HG03439 (cell line): ENCODE data around the gene HIVEP3.

Experiments used
- ATAC-seq: cut with Tn5 transposase; IDR thresholded peaks from one replicate; pipeline ENCODE4 v1.9.1; 2021; ENCODE audit warnings: mild to moderate bottlenecking, moderate library complexity; ENCODE audit not compliant: unreplicated experiment

Gene HIVEP3

GRCh38 chr1:41894808-41895483 lies 23.8 kb downstream of the HIVEP3 start:
- no peak for ATAC-seq

- ATAC-seq = no peak
These were observed 24.5 kb downstream of the HIVEP3 start for GRCh38 chr1:41894101-41894807.

DNA sequence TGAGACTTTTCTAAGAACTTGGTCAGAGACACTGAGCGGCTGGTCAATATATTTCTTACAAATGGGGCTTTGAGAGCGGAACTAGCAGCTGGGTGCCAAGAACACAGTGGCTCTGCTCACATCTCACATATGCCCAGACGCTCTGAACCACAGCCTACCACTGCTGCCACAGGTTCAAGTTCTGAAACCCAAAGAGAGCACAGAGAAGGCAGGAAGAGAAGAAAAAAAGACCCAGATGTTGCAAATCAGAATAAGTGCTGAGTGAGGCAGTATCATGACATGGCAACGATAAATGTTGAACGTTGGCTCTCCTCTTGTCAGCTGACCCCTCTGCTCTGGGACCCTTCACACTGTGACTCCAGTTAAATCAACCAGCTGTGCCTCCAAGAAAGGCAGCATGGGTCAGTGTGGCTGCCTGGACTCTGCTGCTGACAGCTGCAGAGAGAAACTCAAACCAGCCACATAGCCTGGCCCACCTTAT lies 26.4 kb downstream of the HIVEP3 start:
- ATAC-seq = no peak

DNA sequence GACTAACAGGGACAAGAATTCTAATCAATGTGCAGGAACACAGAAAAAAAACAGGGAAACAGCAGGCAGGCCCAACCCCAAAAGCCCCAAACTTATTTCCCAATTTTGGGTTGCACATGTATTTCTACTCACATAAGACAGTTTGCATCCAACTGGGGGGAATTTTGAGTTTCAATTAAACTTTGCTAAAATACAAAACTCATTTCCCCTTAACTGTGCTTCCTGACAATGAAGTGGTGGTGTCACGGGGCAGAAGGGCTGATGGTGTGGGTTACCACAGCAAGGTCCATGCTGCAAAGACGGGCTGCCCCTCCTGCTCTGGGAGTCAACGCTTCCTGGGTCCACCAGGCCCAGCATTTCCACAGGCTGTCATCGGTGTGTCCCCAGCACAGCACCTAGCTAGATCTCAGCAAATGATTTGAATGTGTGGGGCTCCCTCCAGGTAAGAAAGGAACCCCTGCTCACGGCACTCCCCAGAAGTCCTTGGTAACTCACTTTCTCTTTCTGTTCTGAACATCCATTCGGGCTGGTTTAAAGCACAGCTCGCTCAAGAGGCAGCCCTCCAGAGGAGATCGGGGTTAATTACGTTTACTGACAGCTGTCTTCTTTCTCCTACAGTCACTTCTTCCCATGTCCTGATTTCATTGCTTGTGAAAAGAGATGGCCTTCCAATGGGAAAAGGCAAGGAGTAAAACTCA lies 27.4 kb downstream of the HIVEP3 start:
- ATAC-seq = peak; percentile 82

- ATAC-seq = no peak
These were observed 27.9 kb downstream of the HIVEP3 start for GRCh38 chr1:41890825-41891198.

- ATAC-seq = no peak
These were observed 29.0 kb downstream of the HIVEP3 start for GRCh38 chr1:41889506-41890414.

- ATAC-seq = no peak
These were observed 30.0 kb downstream of the HIVEP3 start for GRCh38 chr1:41888756-41889155.

GRCh38 chr1:41887365-41887764 lies 31.4 kb downstream of the HIVEP3 start:
- ATAC-seq = no peak

GRCh38 chr1:41884256-41885230 lies 34.2 kb downstream of the HIVEP3 start:
- no peak for ATAC-seq

DNA sequence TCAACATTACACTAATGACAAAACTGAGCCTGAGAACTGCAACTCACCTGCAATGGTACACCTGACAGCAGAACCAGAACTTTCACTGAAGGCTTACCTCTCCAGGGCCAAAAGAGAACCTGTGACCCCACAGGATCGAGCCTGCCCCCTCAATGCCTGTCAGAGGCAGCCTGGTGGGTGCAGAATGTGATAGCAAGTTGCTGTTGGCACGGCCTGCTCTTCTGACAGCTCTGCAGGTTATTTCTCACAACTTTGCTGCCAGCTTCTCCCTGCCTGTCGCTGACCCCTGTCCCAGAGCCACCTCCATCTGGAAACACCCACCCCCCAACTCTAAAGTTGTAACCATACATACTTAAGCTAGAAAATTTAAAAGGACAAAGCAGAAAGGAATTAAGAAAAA lies 35.2 kb downstream of the HIVEP3 start:
- ATAC-seq = no peak

DNA sequence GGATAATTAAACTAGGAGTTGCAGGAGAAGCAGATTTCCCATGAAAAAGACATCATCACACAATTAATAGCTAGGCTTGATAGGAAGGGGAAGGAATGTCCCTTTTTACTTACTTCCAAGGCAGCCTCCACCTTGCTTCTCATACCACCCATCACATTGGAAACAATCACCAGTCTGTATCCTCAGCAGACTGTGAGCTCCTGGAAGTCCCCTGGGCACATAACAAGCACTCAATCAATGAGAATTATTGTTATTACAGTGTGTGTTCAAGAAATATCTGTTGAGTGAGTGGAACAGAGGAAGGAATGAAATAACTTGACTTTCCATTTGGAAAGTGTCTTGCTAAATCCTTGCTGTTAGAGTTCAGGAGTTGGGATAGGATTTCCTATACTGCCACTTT lies 36.2 kb downstream of the HIVEP3 start:
- no peak for ATAC-seq

DNA sequence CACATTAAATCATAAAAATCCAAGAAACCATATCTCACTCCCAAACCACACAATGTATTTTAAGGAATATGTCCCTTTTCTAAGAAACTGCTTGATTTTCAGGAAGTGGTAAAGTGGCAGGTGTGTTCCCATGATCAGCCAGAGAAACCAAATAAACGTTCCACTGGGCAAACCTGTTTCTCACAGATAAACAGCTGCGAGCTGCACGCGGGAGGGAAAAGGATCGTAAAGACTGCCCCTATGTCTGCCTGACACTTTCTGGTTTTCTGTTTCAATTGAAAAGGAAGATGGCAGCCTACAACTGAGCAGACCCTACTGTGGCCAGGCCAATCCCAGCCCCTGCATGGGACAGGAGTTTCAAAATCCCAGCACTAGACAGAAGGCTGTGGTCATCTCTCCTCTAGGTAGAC lies 36.6 kb downstream of the HIVEP3 start:
- no peak for ATAC-seq

- no peak for ATAC-seq
These were observed 37.5 kb downstream of the HIVEP3 start for GRCh38 chr1:41880950-41881885.

DNA sequence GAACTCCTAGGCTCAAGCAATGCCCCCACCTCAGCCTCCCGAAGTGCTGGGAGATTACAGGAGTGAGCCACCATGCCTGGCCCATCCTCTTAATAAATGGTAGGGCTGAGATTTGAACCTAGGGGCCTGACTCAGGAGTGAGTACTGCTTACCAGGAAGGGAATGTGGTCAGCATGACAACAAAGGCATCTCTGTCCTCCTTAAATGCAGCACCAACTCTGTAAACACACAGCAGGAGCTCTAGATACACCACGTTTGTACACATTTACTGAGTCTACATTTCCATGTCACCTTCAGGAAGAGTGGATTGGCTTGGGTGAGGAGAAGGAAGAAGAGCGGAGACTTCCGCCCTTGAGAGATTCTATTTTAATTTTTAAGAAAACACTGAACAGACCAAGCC lies 38.5 kb downstream of the HIVEP3 start:
- ATAC-seq = no peak

- no peak for ATAC-seq
These were observed 39.1 kb downstream of the HIVEP3 start for GRCh38 chr1:41879617-41880016.

- no peak for ATAC-seq
These were observed 39.8 kb downstream of the HIVEP3 start for GRCh38 chr1:41878911-41879310.

GRCh38 chr1:41878495-41878894 lies 40.2 kb downstream of the HIVEP3 start:
- ATAC-seq = no peak

GRCh38 chr1:41876576-41877445 lies 41.9 kb downstream of the HIVEP3 start:
- ATAC-seq = no peak
